Dedifferentiated amniotic fluid mesenchymal stem cell (primary cell): ENCODE results near the gene PAX1.

ENCODE experiments used
- DNase-seq: peaks from one replicate; pipeline ENCODE4 v3.0.0-alpha.2; 2016; ENCODE audit errors: extremely low spot score

PAX1 gene

GRCh38 chr20:21739161-21739560 lies 33.7 kb downstream of the PAX1 start:
- no peak for DNase-seq

- DNase-seq: no peak
These were observed 34.2 kb downstream of the PAX1 start for GRCh38 chr20:21739682-21740081.

GRCh38 chr20:21741266-21741665 lies 35.8 kb downstream of the PAX1 start:
- DNase-seq: no peak

GRCh38 chr20:21762646-21763045 lies 57.2 kb downstream of the PAX1 start:
- no peak for DNase-seq

- no peak for DNase-seq
These were observed 61.8 kb downstream of the PAX1 start for GRCh38 chr20:21767200-21767738.

- DNase-seq: no peak
These were observed 62.3 kb downstream of the PAX1 start for GRCh38 chr20:21767739-21768223.
